PC-9 (cell line): ENCODE results near the gene HOXC6. TPM values are rescaled to one million over a fixed set of nuclear protein-coding genes. Genes with fewer than 3 reads are reported as not detected.

Experiments
- BruUV-seq: library from RNA; stranded (reverse); fragments of 400-500 nt; replicated peaks from 2 replicates; lab custom pipeline; 2021; lab: Mats Ljungman, UMichigan
- CTCF ChIA-PET: fragments of 300-600 bp; sonication (Branson Sonifier 250); formaldehyde crosslinking; loops from one replicate; lab custom pipeline; 2022; ENCODE audit warnings: antibody characterized with exemption; lab: Charles Lee
- POLR2A ChIA-PET: fragments of 300-600 bp; sonication (Branson Sonifier 250); formaldehyde crosslinking; loops from one replicate; lab custom pipeline; 2022; ENCODE audit warnings: antibody characterized with exemption; ENCODE audit not compliant: unreplicated experiment; lab: Charles Lee
- DNase-seq, 2 experiments: peaks; one replicate each; pipeline versions ENCODE4 v3.0.0 to v3.0.0-alpha.2; 2015 to 2022; ENCODE audit warnings: mixed read lengths in 1 of 2
- H2AFZ ChIP-seq: fragments of 200-600 bp; sonication (generic); 2 replicates; pipeline ENCODE4 v1.8.1; 2017; ENCODE audit warnings: antibody characterized with exemption
- H3F3A ChIP-seq: fragments of 200-600 bp; sonication (generic); 2 replicates; pipeline ENCODE4 v1.8.1; 2017; ENCODE audit warnings: antibody characterized with exemption, mild to moderate bottlenecking, low read depth; ENCODE audit not compliant: insufficient read depth
- H3K27ac ChIP-seq: fragments of 200-600 bp; sonication (generic); 2 replicates; pipeline ENCODE4 v1.6.1; 2016; ENCODE audit warnings: mixed run types
- H3K27me3 ChIP-seq: fragments of 200-600 bp; sonication (generic); 2 replicates; pipeline ENCODE4 v1.6.1; 2016; ENCODE audit warnings: low read depth, mixed run types; ENCODE audit not compliant: insufficient read depth
- H3K36me3 ChIP-seq: fragments of 200-600 bp; sonication (generic); 2 replicates; pipeline ENCODE4 v1.6.1; 2016; ENCODE audit warnings: low read depth, mixed run types
- H3K4me1 ChIP-seq: fragments of 200-600 bp; sonication (generic); replicated peaks from 2 replicates; pipeline ENCODE4 v1.6.1; 2016; ENCODE audit warnings: mixed run types; ENCODE audit not compliant: insufficient read depth
- H3K4me2 ChIP-seq: fragments of 200-600 bp; sonication (generic); 2 replicates; pipeline ENCODE4 v1.6.1; 2017; ENCODE audit warnings: mixed run types
- H3K4me3 ChIP-seq: fragments of 200-600 bp; sonication (generic); 2 replicates; pipeline ENCODE4 v1.6.1; 2016; ENCODE audit warnings: mixed run types
- H3K79me2 ChIP-seq: fragments of 200-600 bp; sonication (generic); 2 replicates; pipeline ENCODE4 v1.6.1; 2017; ENCODE audit warnings: low read depth, mixed run types
- H3K9me2 ChIP-seq: fragments of 200-600 bp; sonication (generic); 2 replicates; pipeline ENCODE4 v1.8.1; 2017; ENCODE audit warnings: mild to moderate bottlenecking; ENCODE audit not compliant: insufficient read depth
- H3K9me3 ChIP-seq: fragments of 200-600 bp; sonication (generic); 2 replicates; pipeline ENCODE4 v1.8.1; 2016; ENCODE audit warnings: low read depth; ENCODE audit not compliant: insufficient read depth
- H4K20me1 ChIP-seq: fragments of 200-600 bp; sonication (generic); 2 replicates; pipeline ENCODE4 v1.8.1; 2017; ENCODE audit not compliant: insufficient read depth
- CTCF ChIP-seq: fragments of 200-600 bp; sonication (generic); conservative IDR thresholded peaks from 2 replicates; pipeline ENCODE4 v1.6.1; 2017; ENCODE audit warnings: mixed run types, antibody characterized with exemption, mild to moderate bottlenecking, moderate library complexity
- EZH2 ChIP-seq: fragments of 200-600 bp; sonication (generic); IDR thresholded peaks from 2 replicates; pipeline ENCODE4 v1.8.0; 2017; ENCODE audit warnings: antibody characterized with exemption, low read depth
- intact Hi-C: fragments of 100-400 bp; cut with micrococcal nuclease; formaldehyde crosslinking; loops from one replicate; pipeline ENCODE4 v1.10.0; 2022; ENCODE audit not compliant: unreplicated experiment
- total RNA-seq: library from RNA; stranded (reverse); gene quantifications from 2 replicates; pipeline ENCODE4 v1.2.3, GENCODE V29; 2021

Gene HOXC6
- total RNA-seq, 1 experiment from 2014 or later, result 4.1 TPM

- H3K36me3 ChIP-seq, result no peaks in the 10 kb centered on the region
- BruUV-seq, result no TSS peak
- no peaks in the 10 kb centered on the region for H3F3A ChIP-seq
- H3K4me1 ChIP-seq, result no peaks in the 10 kb centered on the region
- H3K4me2 ChIP-seq, result no peak overlapping the region
- no peak for TF ChIP-seq CTCF
- no peak for TF ChIP-seq EZH2
- no peak overlapping the region for H3K4me3 ChIP-seq
- no peaks in the 10 kb centered on the region for H3K9me3 ChIP-seq
- H2AFZ ChIP-seq, result no peak overlapping the region
- H3K27me3 ChIP-seq, result no peaks in the 10 kb centered on the region
- no peaks in the 10 kb centered on the region for H4K20me1 ChIP-seq
- DNase-seq, result no peak
- intact Hi-C loops, result no loop called here
- no peaks in the 10 kb centered on the region for H3K9me2 ChIP-seq
- POLR2A ChIA-PET, result interaction anchor here (0.5 kb wide), 1 partner anchor 158 kb away, joined by 3 read pairs; no protein-coding TSS in a partner anchor
- no peak overlapping the region for H3K27ac ChIP-seq
- H3K79me2 ChIP-seq, result no peaks in the 10 kb centered on the region
- CTCF ChIA-PET, result interaction anchor here (0.5 to 2.1 kb wide), 4 partner anchors 9 to 375 kb away, joined by 3 to 9 read pairs (median 6); partner anchors contain the start of gene HOXC5
Measured at GRCh38 chr12:54022960-54023884, 5.0 kb upstream of the HOXC6 start.

- H3F3A ChIP-seq, result no peaks in the 10 kb centered on the region
- intact Hi-C loops, result no loop called here
- no peak overlapping the region for H3K27ac ChIP-seq
- no peaks in the 10 kb centered on the region for H3K4me1 ChIP-seq
- H3K9me2 ChIP-seq, result no peaks in the 10 kb centered on the region
- H3K9me3 ChIP-seq, result no peaks in the 10 kb centered on the region
- DNase-seq, result no peak
- H3K4me2 ChIP-seq, result no peak overlapping the region
- H4K20me1 ChIP-seq, result no peaks in the 10 kb centered on the region
- TF ChIP-seq EZH2 (no peak), CTCF (no peak)
- BruUV-seq, result no TSS peak
- no peaks in the 10 kb centered on the region for H3K27me3 ChIP-seq
- H2AFZ ChIP-seq, result no peak overlapping the region
- H3K79me2 ChIP-seq, result no peaks in the 10 kb centered on the region
- ChIA-PET POLR2A (no interaction called here), CTCF (interaction anchor here (2.1 kb wide), 1 partner anchor 8 kb away, joined by 9 read pairs; the partner anchor contains the start of gene HOXC5)
- no peak overlapping the region for H3K4me3 ChIP-seq
- H3K36me3 ChIP-seq, result no peaks in the 10 kb centered on the region
Measured at GRCh38 chr12:54024127-54024526, 4.1 kb upstream of the HOXC6 start.

- no peak for TF ChIP-seq CTCF
- no peak for TF ChIP-seq EZH2
- H2AFZ ChIP-seq, result no peak overlapping the region
- no TSS peak for BruUV-seq
- H3K4me3 ChIP-seq, result no peak overlapping the region
- no peaks in the 10 kb centered on the region for H3K79me2 ChIP-seq
- no peaks in the 10 kb centered on the region for H3F3A ChIP-seq
- CTCF ChIA-PET, result interaction anchor here (2.1 kb wide), 1 partner anchor 8 kb away, joined by 9 read pairs; the partner anchor contains the start of gene HOXC5
- DNase-seq, result no peak
- POLR2A ChIA-PET, result interaction anchor here (0.6 kb wide), 1 partner anchor 200 kb away, joined by 6 read pairs; no protein-coding TSS in a partner anchor
- H3K4me2 ChIP-seq, result no peak overlapping the region
- H3K9me2 ChIP-seq, result no peaks in the 10 kb centered on the region
- H3K27me3 ChIP-seq, result no peaks in the 10 kb centered on the region
- no peaks in the 10 kb centered on the region for H4K20me1 ChIP-seq
- no peaks in the 10 kb centered on the region for H3K4me1 ChIP-seq
- H3K36me3 ChIP-seq, result no peaks in the 10 kb centered on the region
- intact Hi-C loops, result no loop called here
- H3K27ac ChIP-seq, result no peak overlapping the region
- H3K9me3 ChIP-seq, result no peaks in the 10 kb centered on the region
Measured at GRCh38 chr12:54024581-54025305, 3.5 kb upstream of the HOXC6 start.
